Stomach smooth muscle (tissue), 2 donors: ENCODE measurements around the gene PUS3.

Experiments used
- H3K27ac ChIP-seq: one replicate; pipeline ENCODE4 v1.7.0; 2013; ENCODE audit warnings: mild to moderate bottlenecking, low read length, inconsistent platforms
- H3K27me3 ChIP-seq, 2 donors: one replicate each; pipeline ENCODE4 v1.7.0; 2013; ENCODE audit warnings: low read length in 2 of 2; ENCODE audit not compliant: insufficient read depth in 2 of 2, control insufficient read depth in 1 of 2
- H3K36me3 ChIP-seq, 2 donors: one replicate each; pipeline ENCODE4 v1.7.0; 2013; ENCODE audit warnings: low read length in 2 of 2; ENCODE audit not compliant: control insufficient read depth in 2 of 2, insufficient read depth in 2 of 2
- H3K4me1 ChIP-seq: one replicate; pipeline ENCODE4 v1.7.0; 2013; ENCODE audit warnings: low read length; ENCODE audit not compliant: control insufficient read depth, insufficient read depth
- H3K4me3 ChIP-seq, 2 donors: one replicate each; pipeline ENCODE4 v1.7.0; 2013; ENCODE audit warnings: low read length in 2 of 2
- H3K9ac ChIP-seq, 2 donors: one replicate each; pipeline ENCODE4 v1.7.0; 2013; ENCODE audit warnings: low read length in 2 of 2, mild to moderate bottlenecking in 1 of 2
- H3K9me3 ChIP-seq, 2 donors: one replicate each; pipeline ENCODE4 v1.7.0; 2013; ENCODE audit warnings: low read length in 2 of 2; ENCODE audit not compliant: control insufficient read depth in 2 of 2
- donor health status: healthy.
- donor health status: Pancreatic carcinoma.

The PUS3 gene, protein sequence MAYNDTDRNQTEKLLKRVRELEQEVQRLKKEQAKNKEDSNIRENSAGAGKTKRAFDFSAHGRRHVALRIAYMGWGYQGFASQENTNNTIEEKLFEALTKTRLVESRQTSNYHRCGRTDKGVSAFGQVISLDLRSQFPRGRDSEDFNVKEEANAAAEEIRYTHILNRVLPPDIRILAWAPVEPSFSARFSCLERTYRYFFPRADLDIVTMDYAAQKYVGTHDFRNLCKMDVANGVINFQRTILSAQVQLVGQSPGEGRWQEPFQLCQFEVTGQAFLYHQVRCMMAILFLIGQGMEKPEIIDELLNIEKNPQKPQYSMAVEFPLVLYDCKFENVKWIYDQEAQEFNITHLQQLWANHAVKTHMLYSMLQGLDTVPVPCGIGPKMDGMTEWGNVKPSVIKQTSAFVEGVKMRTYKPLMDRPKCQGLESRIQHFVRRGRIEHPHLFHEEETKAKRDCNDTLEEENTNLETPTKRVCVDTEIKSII

DNA sequence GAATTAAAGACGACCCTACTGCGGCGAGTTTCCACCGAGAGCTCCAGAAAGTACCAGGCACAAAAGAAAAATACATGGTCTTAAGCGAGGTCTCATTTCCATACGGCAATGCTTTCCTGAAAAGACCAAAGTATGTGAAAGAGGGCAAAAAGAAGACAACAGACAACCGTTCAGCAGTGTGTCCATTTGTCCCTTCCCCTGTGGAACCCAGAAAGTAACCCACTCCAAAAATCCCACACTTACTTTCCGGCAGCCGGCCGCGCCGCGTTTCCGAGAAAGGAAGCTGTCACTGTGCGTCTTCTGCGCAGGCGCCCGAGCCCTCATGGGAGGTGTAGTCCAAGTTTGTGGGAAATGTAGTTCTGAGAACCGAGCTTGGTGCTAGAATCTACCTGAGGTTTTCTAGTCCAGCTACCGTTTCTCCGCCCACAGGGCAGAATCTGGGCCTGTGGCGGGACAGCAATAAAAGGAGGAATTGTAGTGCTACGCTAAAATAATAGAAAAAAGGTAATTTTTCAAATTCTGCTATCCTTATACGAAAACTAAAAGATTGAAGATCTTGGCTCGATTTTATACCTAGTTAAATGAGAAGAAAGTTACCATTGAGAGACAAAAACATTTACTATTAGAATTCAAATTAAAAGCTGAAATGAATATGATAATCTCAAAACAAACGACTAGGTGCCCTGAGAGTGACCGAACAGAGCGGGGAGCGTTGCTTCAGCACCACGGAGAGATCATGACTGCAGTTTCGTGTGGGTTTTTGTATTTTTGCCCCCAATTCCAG lies at the start of gene PUS3:
PUS3 (minus strand) TSS at position 280 of the 784 bp plus-strand sequence. CDS start 6,922 bp downstream, outside the sequence.
- H3K36me3 ChIP-seq, result peaks cover 8 to 13% of the 10 kb centered on the region in 2 donors
- peak within 1 kb of the TSS; percentile 76 for H3K27ac ChIP-seq
- peaks cover 15% of the 10 kb centered on the region for H3K4me1 ChIP-seq
- H3K9me3 ChIP-seq, result no peaks in the 10 kb centered on the region
- H3K9ac ChIP-seq, result peak within 1 kb of the TSS; percentile 84 to 94
- H3K4me3 ChIP-seq, result peak within 1 kb of the TSS; percentile 66 to 92
- H3K27me3 ChIP-seq, result peaks cover 13 to 21% of the 10 kb centered on the region in 2 donors

DNA sequence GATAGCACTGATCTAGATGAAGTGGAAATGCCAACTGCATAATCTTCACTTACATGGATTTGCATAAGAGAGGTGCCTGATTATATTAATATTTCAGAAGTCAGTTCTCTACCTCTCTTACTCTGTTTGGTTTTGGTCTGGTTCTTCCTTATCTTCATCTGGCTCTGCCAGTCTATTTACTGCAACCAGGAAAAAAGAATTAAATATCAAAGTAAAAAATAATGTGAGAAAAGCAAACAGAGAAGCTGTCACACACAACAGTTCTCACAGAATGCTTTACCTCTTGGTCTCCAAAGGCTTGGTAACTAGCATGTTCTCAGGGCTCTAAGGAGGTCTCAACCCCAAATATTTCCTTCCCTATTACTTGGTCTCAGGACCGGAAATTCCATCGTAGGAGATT lies 49.6 kb upstream of the PUS3 start:
- Histone ChIP-seq H3K9me3 (no peaks in the 10 kb centered on the region), H3K4me3 (peak overlapping the region in 1 of 2 donors; percentile 4), H3K4me1 (peaks cover 35% of the 10 kb centered on the region), H3K27me3 (no peaks in the 10 kb centered on the region), H3K9ac (no peak overlapping the region), H3K27ac (no peak overlapping the region), H3K36me3 (peaks cover 7 to 8% of the 10 kb centered on the region in 2 donors)

DNA sequence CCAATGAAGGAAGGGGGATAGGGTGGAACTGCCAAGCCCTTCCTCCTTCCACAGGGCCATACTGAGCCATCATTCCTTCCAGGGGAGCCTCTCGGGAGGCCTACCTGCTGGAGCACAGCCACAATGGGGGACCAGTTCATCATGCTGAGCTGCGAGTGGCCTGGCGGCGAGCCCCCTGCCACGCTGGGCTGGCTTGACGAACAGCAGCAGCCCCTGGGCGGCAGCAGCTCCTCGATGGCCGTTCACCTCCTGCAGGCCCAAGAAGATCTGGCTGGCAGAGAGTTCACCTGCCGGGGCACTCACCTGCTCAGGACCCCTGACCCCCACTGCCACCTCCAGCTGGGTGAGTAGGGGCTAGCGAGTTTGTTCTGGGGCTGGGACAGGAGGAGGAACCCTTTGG lies 48.7 kb upstream of the PUS3 start:
- Histone ChIP-seq H3K27me3 (no peaks in the 10 kb centered on the region), H3K4me3 (peak overlapping the region in 1 of 2 donors; percentile 29), H3K4me1 (peaks cover 35% of the 10 kb centered on the region), H3K27ac (peak overlapping the region; percentile 62), H3K9ac (no peak overlapping the region), H3K9me3 (no peaks in the 10 kb centered on the region), H3K36me3 (peaks cover 4 to 8% of the 10 kb centered on the region in 2 donors)

DNA sequence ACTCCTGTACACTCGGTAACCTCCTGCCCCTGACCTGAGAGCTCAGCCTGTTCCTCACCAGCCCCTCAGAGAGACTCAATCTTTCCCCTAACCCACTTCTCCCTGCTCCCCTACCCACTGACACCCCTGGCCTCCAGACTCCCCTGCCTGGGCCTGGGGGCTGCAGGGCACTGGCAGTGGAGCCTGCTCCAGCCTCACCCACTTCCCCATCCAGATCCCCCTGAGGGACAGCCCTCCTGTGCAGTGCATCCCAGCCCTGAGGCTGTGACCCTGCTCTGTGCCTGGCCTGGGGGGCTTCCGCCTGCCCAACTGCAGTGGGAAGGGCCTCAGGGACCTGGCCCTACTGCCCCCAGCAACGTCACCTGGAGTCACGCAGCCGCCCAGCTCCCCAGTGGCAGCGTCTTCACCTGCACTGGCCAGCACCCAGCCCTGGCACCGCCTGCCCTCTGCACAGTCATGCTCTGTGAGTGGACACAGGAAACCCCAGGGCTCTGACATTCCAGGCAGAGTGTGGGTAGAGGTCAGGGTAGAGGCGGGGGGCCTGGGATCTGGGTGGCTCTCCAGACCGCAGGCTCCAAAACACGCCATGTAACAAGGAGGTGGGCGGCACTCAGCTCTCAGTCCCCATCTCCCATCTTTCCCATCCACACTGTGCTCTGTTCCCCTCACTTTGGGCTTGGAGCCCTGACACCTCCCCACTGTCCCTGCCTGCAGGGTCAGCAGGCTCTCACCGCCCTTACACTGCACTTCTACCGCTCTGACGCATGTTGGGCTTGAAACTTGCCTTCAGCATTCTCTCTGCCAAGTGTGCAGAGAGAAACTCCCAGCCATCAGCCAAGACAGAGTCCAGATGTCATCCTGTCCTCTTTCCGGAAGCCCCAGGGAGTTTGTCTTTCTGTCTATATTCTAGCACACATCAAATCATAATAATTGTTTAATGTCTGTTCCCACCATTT lies 48.0 kb upstream of the PUS3 start:
- H3K4me1 ChIP-seq, result peaks cover 32% of the 10 kb centered on the region
- H3K9me3 ChIP-seq, result no peaks in the 10 kb centered on the region
- H3K4me3 ChIP-seq, result peak overlapping the region in 1 of 2 donors; percentile 29
- H3K9ac ChIP-seq, result no peak overlapping the region
- peaks cover under 1 to 6% of the 10 kb centered on the region in 2 donors for H3K36me3 ChIP-seq
- peak overlapping the region; percentile 62 for H3K27ac ChIP-seq
- H3K27me3 ChIP-seq, result no peaks in the 10 kb centered on the region

DNA sequence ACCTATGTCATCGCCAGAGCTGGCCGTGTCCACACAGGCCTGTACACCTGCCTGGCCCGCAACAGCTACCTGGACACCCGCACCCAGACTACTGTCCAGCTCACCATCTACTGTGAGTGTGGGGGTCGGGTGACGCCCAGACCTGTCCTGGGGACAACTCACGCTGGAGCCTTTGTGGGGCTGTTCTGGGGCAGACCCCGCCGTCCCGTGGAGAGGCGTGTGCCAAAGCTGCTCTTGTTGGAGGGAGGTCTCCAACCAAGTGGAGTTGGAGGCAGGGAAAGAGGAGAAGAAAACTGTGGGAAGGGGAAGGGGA lies 47.1 kb upstream of the PUS3 start:
- H3K27ac ChIP-seq, result no peak overlapping the region
- no peak overlapping the region for H3K9ac ChIP-seq
- no peaks in the 10 kb centered on the region for H3K27me3 ChIP-seq
- no peaks in the 10 kb centered on the region for H3K9me3 ChIP-seq
- no peak overlapping the region for H3K4me3 ChIP-seq
- H3K36me3 ChIP-seq, result no peaks in the 10 kb centered on the region
- peaks cover 32% of the 10 kb centered on the region for H3K4me1 ChIP-seq

DNA sequence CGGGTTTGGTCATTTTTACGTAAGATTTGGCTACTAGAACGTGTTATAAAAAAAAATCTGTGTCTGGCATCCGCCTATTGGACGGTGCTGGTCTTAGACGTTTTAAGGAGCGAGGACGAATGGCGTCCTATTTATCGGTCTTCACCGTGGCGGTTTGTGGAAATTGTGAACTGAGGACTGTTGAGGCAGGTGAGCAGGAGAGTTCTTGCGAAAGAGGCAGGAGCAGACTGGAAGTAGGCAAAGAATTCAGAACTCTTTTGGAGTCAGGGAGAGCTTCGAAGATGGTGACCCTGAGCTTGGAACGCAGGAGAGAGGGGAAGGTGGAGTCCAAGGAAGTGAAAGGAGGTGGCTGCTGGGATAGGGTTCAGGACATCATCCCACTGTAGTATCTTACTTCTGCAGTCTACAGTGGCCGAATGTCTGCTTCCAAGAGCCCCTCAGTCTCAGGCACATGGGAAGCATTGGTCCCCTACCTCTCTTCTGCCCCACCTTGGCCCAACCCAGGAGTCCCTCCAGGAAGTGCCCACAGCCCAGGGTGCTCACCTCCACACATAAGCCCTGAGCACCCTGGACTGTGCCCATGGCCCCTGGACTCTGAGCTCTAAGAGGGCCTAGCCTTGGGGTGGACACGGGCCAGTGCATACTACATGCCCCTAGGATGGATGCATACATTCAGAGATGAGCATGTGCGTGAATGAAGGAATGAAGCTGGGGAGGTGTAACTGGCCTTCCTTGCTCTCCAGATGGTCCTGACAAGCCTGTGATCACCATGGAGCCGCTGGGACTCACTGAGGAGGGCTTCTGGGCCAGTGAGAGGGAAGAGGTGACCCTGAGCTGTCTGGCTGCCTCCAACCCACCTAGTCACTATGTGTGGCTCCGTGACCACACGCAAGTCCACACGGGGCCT lies 46.5 kb upstream of the PUS3 start:
- peaks cover 32% of the 10 kb centered on the region for H3K4me1 ChIP-seq
- H3K36me3 ChIP-seq, result no peaks in the 10 kb centered on the region
- H3K9me3 ChIP-seq, result no peaks in the 10 kb centered on the region
- no peak overlapping the region for H3K27ac ChIP-seq
- H3K9ac ChIP-seq, result no peak overlapping the region
- no peaks in the 10 kb centered on the region for H3K27me3 ChIP-seq
- no peak overlapping the region for H3K4me3 ChIP-seq

DNA sequence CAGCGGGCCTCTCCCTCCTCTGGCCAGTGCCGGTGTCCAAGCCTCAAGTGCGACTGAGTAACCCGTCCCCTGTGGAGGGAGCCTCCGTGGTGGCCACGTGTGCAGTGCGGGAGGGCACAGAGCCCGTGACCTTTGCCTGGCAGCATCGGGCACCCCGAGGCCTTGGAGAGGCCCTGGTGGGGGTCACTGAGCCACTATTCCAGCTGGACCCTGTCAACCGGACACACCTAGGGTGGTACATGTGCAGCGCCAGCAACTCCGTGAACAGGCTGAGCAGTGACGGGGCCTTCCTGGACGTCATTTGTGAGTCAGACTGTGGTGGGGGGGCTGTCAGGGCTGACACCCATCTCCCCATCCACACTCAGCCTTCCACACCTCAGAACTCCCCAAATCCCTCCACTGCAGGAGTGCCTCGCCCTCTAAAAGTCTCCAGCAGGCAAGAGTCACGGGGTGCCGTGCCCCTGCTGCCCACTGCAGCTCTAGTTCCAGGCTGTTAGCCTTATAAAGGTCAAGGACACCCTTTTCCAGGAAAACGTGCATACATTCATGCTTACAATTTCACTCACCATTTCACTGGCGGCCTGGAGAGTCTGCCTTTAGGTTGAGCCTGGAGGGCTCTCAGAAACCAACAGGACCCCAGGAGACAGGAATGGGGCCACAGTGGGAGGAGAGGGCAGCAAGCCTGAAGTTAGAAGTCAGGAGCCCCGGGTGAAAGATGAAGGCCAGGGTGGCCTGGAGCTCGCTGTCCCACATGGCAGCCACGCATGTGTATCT lies 45.5 kb upstream of the PUS3 start:
- H3K9me3 ChIP-seq, result no peaks in the 10 kb centered on the region
- no peak overlapping the region for H3K27ac ChIP-seq
- H3K9ac ChIP-seq, result no peak overlapping the region
- H3K36me3 ChIP-seq, result no peaks in the 10 kb centered on the region
- peaks cover 29% of the 10 kb centered on the region for H3K4me1 ChIP-seq
- H3K27me3 ChIP-seq, result no peaks in the 10 kb centered on the region
- no peak overlapping the region for H3K4me3 ChIP-seq

DNA sequence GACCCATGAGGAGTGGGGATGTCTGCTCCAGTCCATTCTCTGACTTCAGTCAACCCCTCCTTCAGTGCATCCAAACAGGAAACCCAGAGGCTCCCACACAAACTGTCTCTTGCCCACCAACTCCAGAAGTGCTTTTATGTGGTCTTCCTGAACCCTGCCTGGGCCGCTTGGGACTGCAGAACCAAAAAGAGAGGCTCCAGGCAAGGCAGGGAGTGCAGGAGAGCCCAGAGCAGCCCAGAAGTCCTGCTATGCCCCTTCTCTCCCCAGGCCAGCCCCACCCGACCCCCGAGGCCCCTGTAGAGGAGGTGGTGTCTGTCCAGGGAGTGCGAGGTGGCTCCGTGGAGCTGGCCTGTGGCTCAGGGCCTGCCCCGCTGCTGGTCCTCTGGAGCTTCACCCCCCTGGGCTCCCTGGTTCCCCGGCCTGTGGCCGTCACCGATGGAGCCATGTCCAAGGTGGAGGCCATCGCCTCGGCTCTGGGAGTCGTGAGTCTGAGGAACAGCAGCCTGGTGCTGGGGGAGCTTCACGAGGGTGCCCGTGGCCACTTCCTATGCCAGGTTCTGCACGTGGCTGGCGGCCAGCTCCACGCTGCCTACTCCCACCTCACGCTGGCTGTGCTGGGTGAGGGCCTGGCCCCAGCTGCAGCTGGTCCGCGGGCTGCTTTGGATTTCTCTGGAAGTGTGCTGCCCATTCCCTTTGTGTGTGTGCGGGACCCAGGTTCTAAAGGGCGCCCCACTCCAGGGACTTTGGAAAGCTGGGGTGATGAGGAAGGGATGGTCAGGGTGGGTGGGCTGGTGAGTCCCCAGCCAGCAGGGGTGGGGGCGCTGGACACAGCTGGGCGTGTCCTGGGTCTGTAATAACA lies 44.6 kb upstream of the PUS3 start:
- no peak overlapping the region for H3K4me3 ChIP-seq
- H3K27me3 ChIP-seq, result no peaks in the 10 kb centered on the region
- no peaks in the 10 kb centered on the region for H3K36me3 ChIP-seq
- no peak overlapping the region for H3K27ac ChIP-seq
- no peaks in the 10 kb centered on the region for H3K9me3 ChIP-seq
- H3K9ac ChIP-seq, result no peak overlapping the region
- peaks cover 21% of the 10 kb centered on the region for H3K4me1 ChIP-seq
